Measurements from ENCODE around the gene RAX.
"Not testable (repeated sequence)": the region's sequence is repeated elsewhere in the genome, so short reads cannot be mapped to it uniquely, and the experiment has no call there.

The RAX gene

GRCh38 chr18:59272221-59272888 is 899 bp downstream of the RAX start:
- no peak for DNase-seq (ENCODE audit: low read depth)

GRCh38 chr18:59271606-59272220 is 1.5 kb downstream of the RAX start:
- DNase-seq (ENCODE audit: low read depth), result no peak

GRCh38 chr18:59270689-59271257 is 2.5 kb downstream of the RAX start:
- DNase-seq (ENCODE audit: low read depth), result no peak

DNA sequence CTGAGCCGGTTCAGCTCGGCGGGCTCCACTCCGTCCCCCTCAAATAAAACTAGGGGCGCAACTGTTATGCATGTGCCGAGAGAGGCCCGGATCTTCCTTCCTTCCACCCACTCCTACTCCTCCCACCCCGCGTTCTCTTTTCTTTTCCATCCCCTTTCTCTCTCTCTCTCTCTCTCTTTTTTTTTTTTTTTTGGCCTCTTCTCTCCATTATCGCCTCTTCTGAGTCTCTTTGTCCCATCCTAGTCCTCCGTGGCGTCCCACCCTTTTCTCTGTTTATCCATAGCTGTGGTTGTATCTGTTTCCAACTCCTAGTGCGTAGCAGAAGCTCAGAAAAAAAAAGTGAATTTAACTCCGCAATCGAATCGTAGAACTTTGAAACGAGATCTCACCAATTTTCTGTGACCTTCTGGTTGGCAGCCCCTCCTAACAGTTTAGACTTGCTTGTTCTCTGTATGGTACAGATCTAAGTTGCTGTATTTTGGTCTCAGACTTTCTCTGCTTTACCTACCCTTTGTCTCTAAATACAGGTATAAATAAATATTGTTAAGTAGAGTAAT is 3.6 kb downstream of the RAX start:
- no peak for DNase-seq (ENCODE audit: low read depth)

- DNase-seq (ENCODE audit: low read depth), result no peak
These were observed 4.3 kb downstream of the RAX start for GRCh38 chr18:59268721-59269562.

- DNase-seq (ENCODE audit: low read depth), result no peak
These were observed 5.0 kb downstream of the RAX start for GRCh38 chr18:59268127-59268720.

DNA sequence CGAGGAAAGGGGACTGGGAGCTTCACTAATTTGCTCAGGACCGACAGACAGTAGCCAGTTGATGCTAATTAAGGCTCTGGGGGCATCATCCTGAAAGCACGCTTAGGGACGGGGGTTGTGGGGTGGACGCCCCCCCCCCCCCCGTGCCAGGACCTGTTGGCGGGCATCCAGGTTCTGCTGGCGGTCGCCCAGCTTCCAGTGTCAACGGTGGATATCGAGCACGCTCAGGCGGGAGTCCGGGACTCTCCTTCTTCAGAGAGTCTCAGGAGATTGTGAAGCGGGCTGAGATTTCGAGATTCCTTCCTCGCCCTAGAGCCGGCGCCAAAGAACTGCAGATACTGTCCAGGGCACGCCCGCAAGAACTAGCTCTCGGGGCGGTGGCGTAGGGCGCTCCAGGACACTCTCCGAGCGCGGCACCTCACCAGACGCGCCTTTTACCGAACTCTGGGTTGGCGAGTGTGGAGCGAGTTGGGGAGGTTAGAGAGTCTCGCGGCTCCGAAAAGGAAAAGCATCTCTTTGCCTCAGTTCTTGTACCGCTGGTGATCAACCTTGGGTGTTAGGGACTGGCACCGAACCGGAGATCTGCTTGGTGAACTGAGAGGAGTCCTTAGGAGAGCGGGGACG is 5.6 kb downstream of the RAX start:
- DNase-seq (ENCODE audit: low read depth), result no peak

DNA sequence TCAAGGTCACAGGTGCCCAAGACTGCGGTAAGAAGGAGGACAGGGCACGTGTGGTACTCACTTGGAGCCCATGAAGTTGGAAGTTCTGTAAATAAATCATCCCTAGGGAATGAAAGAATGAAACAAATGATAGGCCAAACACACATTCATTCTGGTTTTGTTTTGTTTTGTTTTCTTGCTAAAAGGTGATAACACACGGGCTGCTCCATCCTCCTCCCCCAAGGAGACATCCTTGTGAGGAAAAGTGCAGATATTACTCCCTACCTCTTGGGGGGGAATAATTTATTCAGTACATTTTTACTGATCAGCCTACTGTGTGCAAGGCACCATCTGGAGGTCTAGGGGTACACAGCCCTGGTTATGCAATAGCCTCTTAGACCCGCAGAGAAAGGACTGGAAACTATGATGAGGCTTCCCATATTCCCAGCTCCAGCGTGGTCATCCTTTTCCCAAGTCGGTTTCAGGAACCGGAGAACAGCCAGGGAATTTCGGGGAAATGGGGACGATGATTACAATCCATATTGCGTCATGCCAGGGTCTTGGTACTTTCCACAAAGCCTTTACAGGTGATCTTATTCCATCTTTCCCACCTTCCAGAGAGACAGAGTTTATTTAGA is 6.3 kb downstream of the RAX start:
- DNase-seq (ENCODE audit: low read depth), result no peak

DNA sequence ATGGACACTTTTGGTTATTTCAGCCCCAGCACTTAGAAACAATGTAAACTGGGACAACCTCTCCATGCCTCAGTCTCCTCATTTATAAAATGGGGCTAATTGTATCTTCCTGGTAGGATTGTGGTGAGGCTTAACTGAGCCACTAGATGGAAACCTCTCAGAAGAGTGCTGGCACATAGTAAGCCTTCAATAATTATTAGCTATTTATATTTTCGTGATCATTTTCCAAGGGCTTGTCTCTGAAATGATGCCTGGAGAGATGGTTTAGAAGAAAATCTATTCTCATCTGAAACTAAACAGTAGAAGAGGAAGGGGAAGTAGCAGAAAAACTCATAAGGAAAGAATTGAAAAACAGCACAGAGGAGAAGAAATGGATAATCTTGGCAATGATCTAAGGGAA is 6.8 kb downstream of the RAX start:
- no peak for DNase-seq (ENCODE audit: low read depth)

GRCh38 chr18:59265974-59266369 is 7.3 kb downstream of the RAX start:
- DNase-seq (ENCODE audit: low read depth), result no peak

DNA sequence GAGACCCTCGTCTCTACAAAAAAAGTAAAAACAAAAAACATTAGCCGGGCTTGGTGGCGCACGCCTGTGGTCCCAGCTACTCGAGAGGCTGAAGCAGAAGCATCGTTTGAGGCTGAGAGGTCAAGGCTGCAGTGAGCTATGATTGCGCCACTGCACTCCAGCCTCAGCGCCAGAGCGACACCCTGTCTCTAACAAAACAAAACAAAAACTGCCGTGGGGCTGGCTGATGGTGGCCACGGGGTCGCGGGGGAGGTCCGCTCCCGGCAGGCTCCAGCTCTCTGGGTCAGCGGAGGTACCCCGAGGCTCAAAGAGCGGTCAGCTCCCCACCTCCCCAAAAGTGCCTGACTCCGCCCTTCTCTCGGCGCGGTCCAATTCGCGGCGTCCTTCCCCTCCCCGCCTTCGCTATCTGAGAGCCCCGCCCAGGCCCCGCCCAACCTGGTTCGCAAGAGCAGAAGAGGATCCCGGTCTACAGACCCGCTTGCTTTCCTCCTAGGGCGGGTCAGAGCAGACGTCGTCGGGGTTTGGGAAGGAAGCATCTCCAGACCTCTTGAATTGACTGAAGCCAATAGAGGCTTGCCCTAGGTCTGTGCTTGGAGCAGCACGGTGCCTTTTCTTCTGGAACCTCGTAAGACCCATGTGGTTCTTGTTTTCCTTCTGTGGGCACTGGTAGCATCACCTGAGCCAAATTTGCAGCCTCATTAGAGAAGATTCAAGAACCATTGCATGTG is 7.8 kb downstream of the RAX start:
- DNase-seq (ENCODE audit: low read depth), result no peak

DNA sequence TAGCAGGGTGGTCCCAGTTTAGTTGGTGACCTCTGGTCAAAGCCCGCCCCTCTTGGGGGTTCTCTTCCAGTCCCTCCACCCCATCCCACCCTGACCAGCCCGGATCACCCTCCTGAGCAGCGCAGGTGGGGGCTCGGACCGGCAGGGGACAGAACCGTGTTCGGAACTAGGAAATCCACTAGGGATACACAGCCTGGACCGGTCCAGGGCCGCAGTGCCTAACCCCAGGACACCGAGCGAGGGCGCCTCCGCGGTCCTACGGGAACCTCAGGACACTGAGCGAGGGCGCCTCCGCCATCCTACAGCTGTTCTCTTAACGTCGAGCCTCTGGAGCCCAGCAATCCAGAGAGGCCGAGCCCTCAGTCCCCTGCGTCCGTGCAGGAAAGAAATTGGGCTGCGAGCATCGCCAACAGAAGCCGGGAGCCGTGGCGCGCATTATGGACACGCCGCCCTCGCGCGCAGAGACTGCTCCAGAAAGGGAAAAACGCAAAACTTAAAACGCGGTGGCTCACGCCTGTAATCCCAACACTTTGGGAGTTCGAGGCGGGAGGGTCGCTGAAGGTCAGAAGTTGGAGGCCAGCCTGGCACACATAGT is 8.5 kb downstream of the RAX start:
- DNase-seq (ENCODE audit: low read depth), result no peak

DNA sequence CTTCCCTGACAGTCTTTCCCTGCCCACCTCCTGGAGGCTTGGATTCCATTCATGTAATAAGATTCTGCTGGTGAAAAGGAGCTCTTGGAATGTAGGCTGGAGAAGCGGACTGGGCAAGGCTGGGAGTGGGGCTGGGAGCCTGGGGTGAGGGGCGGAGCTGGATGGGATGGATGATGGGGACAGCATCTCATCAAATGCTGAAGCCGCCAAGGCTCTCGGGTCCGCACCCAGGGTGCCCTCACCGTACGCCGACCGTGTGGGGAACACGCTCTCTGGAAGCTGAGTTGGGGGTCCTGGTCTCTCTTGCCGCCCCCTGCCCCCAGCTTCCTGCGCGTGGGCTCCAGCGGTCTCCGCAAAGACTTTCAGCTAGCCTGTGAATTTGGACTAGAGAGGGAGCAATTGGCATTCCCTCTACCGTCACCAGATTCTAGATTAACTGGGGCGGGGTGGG is 9.1 kb downstream of the RAX start:
- no peak for DNase-seq (ENCODE audit: low read depth)

- DNase-seq (ENCODE audit: low read depth), result no peak
These were observed 9.6 kb downstream of the RAX start for GRCh38 chr18:59263661-59264060.

- DNase-seq (ENCODE audit: low read depth), result not testable (repeated sequence)
These were observed 11.0 kb downstream of the RAX start for GRCh38 chr18:59262243-59262642.

DNA sequence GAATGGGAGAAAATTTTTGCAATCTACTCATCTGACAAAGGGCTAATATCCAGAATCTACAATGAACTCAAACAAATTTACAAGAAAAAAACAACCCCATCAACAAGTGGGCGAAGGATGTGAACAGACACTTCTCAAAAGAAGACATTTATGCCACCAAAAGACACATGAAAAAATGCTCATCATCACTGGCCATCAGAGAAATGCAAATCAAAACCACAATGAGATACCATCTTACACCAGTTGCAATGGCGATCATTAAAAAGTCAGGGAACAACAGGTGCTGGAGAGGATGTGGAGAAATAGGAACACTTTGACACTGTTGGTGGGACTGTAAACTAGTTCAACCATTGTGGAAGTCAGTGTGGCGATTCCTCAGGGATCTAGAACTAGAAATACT is 11.4 kb downstream of the RAX start:
- DNase-seq (ENCODE audit: low read depth), result not testable (repeated sequence)

GRCh38 chr18:59255491-59255890 is 17.8 kb downstream of the RAX start:
- DNase-seq (ENCODE audit: low read depth), result not testable (repeated sequence)

- DNase-seq (ENCODE audit: low read depth), result no peak
These were observed 24.0 kb downstream of the RAX start for GRCh38 chr18:59249199-59249774.

DNA sequence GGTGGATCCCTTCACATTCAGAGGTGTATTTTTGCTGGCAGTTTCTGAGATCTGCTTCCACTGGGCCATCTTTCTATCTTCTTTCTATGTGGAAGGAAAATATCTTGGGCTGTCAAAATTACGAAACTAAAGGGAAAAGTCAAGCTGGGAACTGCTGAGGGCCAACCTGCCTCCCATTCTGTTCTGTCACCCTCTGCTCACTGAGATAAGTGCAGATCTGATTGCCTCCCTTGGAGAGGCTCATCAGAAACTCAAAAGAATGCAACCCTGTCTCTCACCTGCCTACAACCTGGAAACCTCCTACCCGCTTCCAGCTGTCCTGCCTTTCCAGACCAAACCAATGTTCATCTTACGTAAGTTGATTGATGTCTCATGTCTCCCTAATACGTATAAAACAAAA is 26.5 kb downstream of the RAX start:
- no peak for DNase-seq (ENCODE audit: low read depth)

GRCh38 chr18:59242906-59243305 is 30.3 kb downstream of the RAX start:
- DNase-seq (ENCODE audit: low read depth), result no peak

Data from T-helper 22 cell (primary cell).